SIG-M5 (cell line): Measurements from ENCODE around the gene SLC35D3.
"Not testable (repeated sequence)": the region's sequence is repeated elsewhere in the genome, so short reads cannot be mapped to it uniquely, and the experiment has no call there.

Experiments used
- DNase-seq: peaks from one replicate; lab custom pipeline; 2025; lab: John Stamatoyannopoulos, UW

SLC35D3 gene

GRCh38 chr6:136923116-136923953 lies 1.2 kb downstream of the SLC35D3 start:
- DNase-seq, result no peak

GRCh38 chr6:136923954-136924673 lies 2.0 kb downstream of the SLC35D3 start:
- DNase-seq, result no peak

GRCh38 chr6:136926383-136926782 lies 4.3 kb downstream of the SLC35D3 start:
- no peak for DNase-seq

- no peak for DNase-seq
These were observed 5.2 kb downstream of the SLC35D3 start for GRCh38 chr6:136927292-136927691.

GRCh38 chr6:136930528-136930927 lies 8.4 kb downstream of the SLC35D3 start:
- DNase-seq, result no peak

GRCh38 chr6:136932599-136932998 lies 10.5 kb downstream of the SLC35D3 start:
- DNase-seq, result no peak

GRCh38 chr6:136945072-136945471 lies 23.0 kb downstream of the SLC35D3 start:
- no peak for DNase-seq

- DNase-seq, result no peak
These were observed 23.6 kb downstream of the SLC35D3 start for GRCh38 chr6:136945711-136946121.

- DNase-seq, result no peak
These were observed 24.9 kb downstream of the SLC35D3 start for GRCh38 chr6:136947037-136947436.

- DNase-seq, result not testable (repeated sequence)
These were observed 27.9 kb downstream of the SLC35D3 start for GRCh38 chr6:136949957-136950356.

- DNase-seq, result no peak
These were observed 28.5 kb downstream of the SLC35D3 start for GRCh38 chr6:136950436-136951126.

GRCh38 chr6:136952714-136953260 lies 30.7 kb downstream of the SLC35D3 start:
- no peak for DNase-seq

- no peak for DNase-seq
These were observed 33.0 kb downstream of the SLC35D3 start for GRCh38 chr6:136955123-136955522.

GRCh38 chr6:136956590-136957544 lies 34.8 kb downstream of the SLC35D3 start:
- DNase-seq, result no peak

GRCh38 chr6:136958168-136958567 lies 36.1 kb downstream of the SLC35D3 start:
- DNase-seq, result no peak

GRCh38 chr6:136959471-136959891 lies 37.4 kb downstream of the SLC35D3 start:
- DNase-seq, result no peak

- not testable (repeated sequence) for DNase-seq
These were observed 37.8 kb downstream of the SLC35D3 start for GRCh38 chr6:136959935-136960334.

GRCh38 chr6:136960781-136961180 lies 38.7 kb downstream of the SLC35D3 start:
- no peak for DNase-seq

- no peak for DNase-seq
These were observed 39.7 kb downstream of the SLC35D3 start for GRCh38 chr6:136961848-136962247.

- DNase-seq, result no peak
These were observed 40.6 kb downstream of the SLC35D3 start for GRCh38 chr6:136962661-136963060.

GRCh38 chr6:136963259-136963658 lies 41.2 kb downstream of the SLC35D3 start:
- DNase-seq, result no peak
